HG03097 (cell line): Measurements from ENCODE around the gene CEBPB.
"Not testable (repeated sequence)": the region's sequence is repeated elsewhere in the genome, so short reads cannot be mapped to it uniquely, and the experiment has no call there.

Experiments used
- ATAC-seq: cut with Tn5 transposase; IDR thresholded peaks from one replicate; pipeline ENCODE4 v1.9.1; 2021; ENCODE audit not compliant: unreplicated experiment, low FRiP score

The CEBPB gene

GRCh38 chr20:50192364-50193198, 2.0 kb downstream of the CEBPB start:
- ATAC-seq, result no peak

- no peak for ATAC-seq
These were observed 2.7 kb downstream of the CEBPB start for GRCh38 chr20:50193199-50193835.

DNA sequence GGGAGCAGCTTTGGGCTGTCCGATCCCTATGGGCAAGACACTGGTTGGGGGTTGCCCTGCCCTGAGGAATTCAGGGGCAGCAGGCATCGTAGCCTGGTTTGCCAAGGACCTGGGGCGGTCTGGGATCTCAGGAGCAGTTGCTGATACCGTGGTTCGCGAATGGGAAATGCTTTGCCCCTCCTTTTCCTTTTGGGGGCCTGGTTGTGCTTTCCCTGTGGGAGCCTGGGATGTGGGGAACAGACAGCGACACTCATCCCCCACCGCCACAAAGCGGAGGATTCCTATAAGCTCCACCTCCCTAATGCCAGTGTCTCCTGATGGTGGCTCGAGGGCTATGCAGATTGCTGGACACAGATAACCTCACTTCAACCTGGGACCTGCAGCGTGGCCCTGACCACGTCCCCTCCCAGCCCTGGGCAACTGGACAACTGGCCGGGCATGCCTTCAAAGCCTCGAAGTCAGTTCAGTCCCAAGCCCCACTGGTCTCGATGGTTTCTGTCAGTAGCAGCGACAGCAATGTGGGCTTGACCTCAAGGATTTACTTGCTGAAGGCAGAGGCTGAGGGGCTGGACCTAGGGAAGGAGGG, 3.3 kb downstream of the CEBPB start:
- no peak for ATAC-seq

- no peak for ATAC-seq
These were observed 3.8 kb downstream of the CEBPB start for GRCh38 chr20:50194422-50194830.

GRCh38 chr20:50194831-50195523, 4.3 kb downstream of the CEBPB start:
- ATAC-seq, result no peak

- ATAC-seq, result no peak
These were observed 5.0 kb downstream of the CEBPB start for GRCh38 chr20:50195524-50196120.

GRCh38 chr20:50196248-50196647, 5.6 kb downstream of the CEBPB start:
- ATAC-seq, result no peak

- ATAC-seq, result no peak
These were observed 6.3 kb downstream of the CEBPB start for GRCh38 chr20:50196896-50197295.

DNA sequence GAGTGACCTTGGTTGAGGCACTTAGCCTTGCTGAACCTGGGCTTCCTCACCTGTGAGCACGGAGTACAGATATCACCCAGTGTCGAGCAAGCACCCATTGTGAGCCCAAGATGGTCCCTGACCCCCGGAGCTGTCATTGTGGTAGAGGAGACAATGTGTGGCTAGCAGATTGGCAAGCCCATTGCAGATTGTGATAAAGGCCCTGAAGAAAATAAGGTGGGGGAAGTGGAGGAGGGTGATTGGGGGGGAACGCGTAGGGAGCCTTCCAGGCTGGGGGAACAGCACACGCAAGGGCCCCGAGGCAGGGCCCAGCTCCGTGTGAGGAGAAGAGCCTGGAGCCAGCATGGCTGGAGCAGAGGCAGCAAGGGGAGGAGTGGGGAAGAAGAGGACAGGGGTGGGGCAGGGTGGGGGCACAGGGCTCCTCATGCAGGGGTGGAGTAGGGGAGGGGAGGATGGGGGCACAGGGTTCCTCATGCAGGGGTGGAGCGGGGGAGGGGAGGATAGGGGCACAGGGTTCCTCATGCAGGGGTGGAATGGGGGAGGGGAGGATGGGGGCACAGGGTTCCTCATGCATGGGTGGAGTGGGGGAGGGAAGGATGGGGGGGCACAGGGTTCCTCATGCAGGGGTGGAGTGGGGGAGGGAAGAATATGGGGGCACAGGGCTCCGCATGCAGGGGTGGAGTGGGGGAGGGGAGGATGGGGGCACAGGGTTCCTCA, 7.0 kb downstream of the CEBPB start:
- no peak for ATAC-seq

GRCh38 chr20:50198180-50198666, 7.6 kb downstream of the CEBPB start:
- ATAC-seq, result no peak

DNA sequence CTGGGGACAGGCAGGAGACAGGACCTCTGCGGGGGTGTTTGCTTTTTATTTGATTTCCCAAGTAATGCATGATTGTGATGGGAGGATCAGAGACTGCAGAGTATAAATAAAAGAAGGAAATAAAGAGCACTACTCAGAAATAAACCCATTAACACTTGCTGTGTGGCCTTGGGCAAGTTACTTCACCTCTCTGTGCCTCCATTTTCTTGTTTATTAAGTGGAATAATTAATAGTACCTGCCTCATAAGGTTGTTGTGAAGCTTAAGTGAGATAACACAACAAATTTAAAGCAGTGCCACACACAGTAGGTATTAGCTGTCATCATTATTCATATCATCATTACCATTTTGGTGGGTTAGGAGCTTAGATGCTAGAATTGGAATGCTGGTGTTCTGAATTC, 8.1 kb downstream of the CEBPB start:
- no peak for ATAC-seq

DNA sequence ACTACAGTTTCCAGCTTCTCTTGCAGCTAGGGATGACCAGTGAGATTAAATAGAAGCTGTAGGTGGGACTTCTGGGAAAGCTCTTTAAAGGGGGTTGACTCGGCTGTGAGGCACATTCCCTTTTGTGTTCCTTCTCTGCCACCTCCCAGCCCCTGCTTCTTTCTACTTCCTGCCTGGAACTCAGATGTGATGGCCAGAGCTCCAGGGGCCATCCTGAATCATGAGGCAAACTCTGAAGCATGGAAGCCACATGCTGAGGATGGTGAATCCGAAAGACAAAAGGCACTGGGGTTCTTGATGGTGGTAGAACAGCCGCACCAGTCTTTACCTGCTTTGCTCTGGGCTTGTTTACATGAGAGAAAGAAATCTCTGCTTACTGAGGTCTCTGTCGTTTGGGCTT, 9.1 kb downstream of the CEBPB start:
- ATAC-seq, result no peak

DNA sequence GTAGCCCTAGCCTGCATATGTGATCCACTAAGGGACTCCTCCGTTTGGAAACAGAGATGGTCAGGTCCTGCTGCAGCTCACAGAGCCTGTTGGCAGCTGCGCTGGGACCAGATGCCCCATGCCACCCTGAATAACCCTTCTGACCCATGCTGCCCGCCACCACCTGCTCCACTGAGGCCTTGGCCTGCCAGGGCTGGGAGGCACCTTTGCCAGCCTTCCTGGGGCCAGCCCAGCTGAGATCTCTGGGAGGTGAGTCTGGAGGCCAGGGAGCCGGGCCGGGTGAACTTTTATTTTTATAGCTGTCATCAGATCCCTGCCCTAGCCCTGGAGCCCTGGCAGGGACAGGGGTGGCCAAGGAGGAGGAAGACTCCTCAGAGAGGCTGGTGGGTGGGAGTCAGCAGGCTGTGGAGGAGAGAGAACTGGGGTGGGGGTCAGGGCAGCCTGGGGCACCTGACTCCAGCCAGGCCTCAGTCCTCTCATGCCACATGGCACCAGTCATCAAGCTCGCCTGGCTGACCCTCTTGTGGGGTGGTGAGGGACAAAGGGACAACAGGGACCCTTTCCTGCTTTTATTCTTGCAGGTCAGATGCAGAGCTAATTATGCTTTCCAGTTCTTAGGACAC, 10.0 kb downstream of the CEBPB start:
- no peak for ATAC-seq

- ATAC-seq, result not testable (repeated sequence)
These were observed 11.1 kb downstream of the CEBPB start for GRCh38 chr20:50201710-50202109.

DNA sequence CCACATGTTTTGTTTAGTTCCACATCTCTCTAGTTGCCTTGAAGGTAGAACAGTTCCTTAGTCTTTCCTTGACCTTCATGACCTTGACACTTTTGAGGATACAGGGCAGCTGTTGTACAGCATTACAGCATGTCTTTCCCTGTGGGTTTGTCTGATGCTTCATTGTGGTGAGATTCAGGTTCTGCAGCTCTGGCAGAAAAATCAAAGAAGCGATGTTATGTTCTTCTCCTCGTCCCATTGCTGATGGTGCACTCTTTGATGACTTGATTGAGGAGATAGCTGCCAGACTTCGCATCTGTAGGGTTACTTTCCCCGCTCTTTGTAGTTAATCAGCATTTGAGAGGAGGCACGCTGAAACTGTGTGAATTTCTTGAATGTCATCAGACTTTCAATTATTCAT, 12.0 kb downstream of the CEBPB start:
- no peak for ATAC-seq

GRCh38 chr20:50203951-50204937, 13.6 kb downstream of the CEBPB start:
- no peak for ATAC-seq

GRCh38 chr20:50207026-50207425, 16.4 kb downstream of the CEBPB start:
- no peak for ATAC-seq

DNA sequence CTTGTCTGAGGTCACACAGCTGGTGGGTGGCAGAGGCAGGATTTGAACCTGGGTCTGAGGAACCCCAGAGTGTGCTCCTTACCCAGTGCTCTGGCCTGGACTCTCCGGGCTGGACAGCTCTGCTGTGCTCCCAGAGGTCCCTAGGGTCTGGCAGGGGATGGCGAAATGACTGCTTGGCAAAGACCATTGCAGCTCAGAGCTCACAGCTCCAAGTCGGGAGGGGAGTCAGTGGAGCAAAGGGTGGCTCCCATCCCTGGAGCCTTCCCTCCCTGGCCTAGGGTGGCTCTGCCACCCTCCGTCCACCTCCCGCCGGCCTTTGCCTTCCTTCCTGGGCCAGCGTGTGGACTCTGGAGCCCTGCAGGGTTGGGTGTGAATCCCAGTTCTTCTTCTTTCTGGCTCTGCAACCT, 17.5 kb downstream of the CEBPB start:
- ATAC-seq, result no peak
